ENCODE results near the gene EFCAB13.

GRCh38 chr17:47305302-47305923, 18.3 kb upstream of the EFCAB13 start:
- no peak for TF ChIP-seq YY1 (IDR thresholded peaks at IDR 0.05; ENCODE audit: insufficient read depth, insufficient read length)
- no peak for TF ChIP-seq ZNF274 (IDR thresholded peaks at IDR 0.05; ENCODE audit: low read depth, low read length)
- no peak for TF ChIP-seq SUZ12 (IDR thresholded peaks at IDR 0.05; ENCODE audit: extremely low read depth, insufficient read depth, insufficient read length)
